AG04449 (cell line): ENCODE data around the gene TMEM208.
A peak's percentile ranks its signal among the peaks of the same experiment; 100 is the strongest.

Experiments
- CTCF ChIA-PET: fragments of 350-600 bp; formaldehyde crosslinking; extraction: SDS; loops from one replicate; lab custom pipeline; 2021; ENCODE audit warnings: antibody characterized with exemption; lab: Yijun Ruan, JAX
- POLR2A ChIA-PET: fragments of 400-600, 350-600 bp; formaldehyde crosslinking; extraction: SDS; loops from one replicate; lab custom pipeline; 2020; ENCODE audit warnings: antibody characterized with exemption, inconsistent platforms; lab: Yijun Ruan, JAX
- DNase-seq: peaks from one replicate; pipeline ENCODE4 v3.0.0-alpha.2; 2010; ENCODE audit warnings: low read depth, low spot score
- H3K4me3 ChIP-seq: 2 replicates; pipeline ENCODE4 v1.5.1; 2011; ENCODE audit warnings: low read depth, mild to moderate bottlenecking, control low read depth, low read length
- CTCF ChIP-seq: IDR thresholded peaks from one replicate; pipeline ENCODE4 v1.5.1; 2011; ENCODE audit warnings: mild to moderate bottlenecking, moderate library complexity, low read length, control low read depth, inconsistent platforms; ENCODE audit not compliant: insufficient read depth; ENCODE audit errors: missing control alignments

Gene TMEM208

GRCh38 chr16:67257486-67258160, 30.7 kb downstream of the TMEM208 start:
- CTCF ChIA-PET = interaction anchor here (0.7 to 5.4 kb wide), 9 partner anchors 8 to 225 kb away, joined by 3 to 66 read pairs (median 4); partner anchors contain the start of genes FHOD1, SLC9A5 and ZDHHC1
- no peak for TF ChIP-seq CTCF
- no peak for DNase-seq
- POLR2A ChIA-PET = interaction anchor here (1.0 kb wide), 1 partner anchor 19 kb away, joined by 4 read pairs; no protein-coding TSS in a partner anchor
- H3K4me3 ChIP-seq = no peak overlapping the region

- H3K4me3 ChIP-seq = no peak overlapping the region
- ChIA-PET POLR2A (interaction anchor here (1.0 to 1.3 kb wide), 3 partner anchors 11 to 27 kb away, joined by 3 to 4 read pairs (median 3); partner anchors contain the start of gene FHOD1), CTCF (interaction anchor here (0.6 to 5.4 kb wide), 11 partner anchors 8 to 223 kb away, joined by 3 to 66 read pairs (median 4); partner anchors contain the start of genes FHOD1, SLC9A5 and ZDHHC1)
- no peak for DNase-seq
- TF ChIP-seq CTCF = no peak
These were observed 31.4 kb downstream of the TMEM208 start for GRCh38 chr16:67258161-67258835.

- H3K4me3 ChIP-seq = no peak overlapping the region
- TF ChIP-seq CTCF = no peak
- no peak for DNase-seq
- ChIA-PET CTCF (interaction anchor here (0.9 to 5.5 kb wide), 24 partner anchors 10 to 255 kb away, joined by 3 to 66 read pairs (median 7); partner anchors contain the start of genes FHOD1, HSD11B2, SLC9A5 and TMEM208), POLR2A (interaction anchor here (1.1 to 1.3 kb wide), 2 partner anchors 12 to 18 kb away, joined by 3 to 4 read pairs; partner anchors contain the start of gene FHOD1)
These were observed 32.8 kb downstream of the TMEM208 start for GRCh38 chr16:67259705-67260104.

GRCh38 chr16:67260426-67261063, 33.6 kb downstream of the TMEM208 start:
- TF ChIP-seq CTCF = peak; percentile 77
- H3K4me3 ChIP-seq = no peak overlapping the region
- CTCF ChIA-PET = interaction anchor here (0.5 to 5.5 kb wide), 56 partner anchors 10 to 785 kb away, joined by 3 to 66 read pairs (median 4); partner anchors contain the start of genes FHOD1, HSD11B2, KCTD19 and LRRC36
- DNase-seq = peak; percentile 19
- POLR2A ChIA-PET = interaction anchor here (0.6 to 1.2 kb wide), 4 partner anchors 13 to 233 kb away, joined by 3 to 6 read pairs (median 4); partner anchors contain the start of genes FHOD1 and SLC9A5

- DNase-seq = no peak
- no peak overlapping the region for H3K4me3 ChIP-seq
- POLR2A ChIA-PET = no interaction called here
- TF ChIP-seq CTCF = no peak
- CTCF ChIA-PET = interaction anchor here (1.0 to 5.5 kb wide), 6 partner anchors 14 to 163 kb away, joined by 3 to 46 read pairs (median 4); partner anchors contain the start of gene SLC9A5
These were observed 36.3 kb downstream of the TMEM208 start for GRCh38 chr16:67263201-67263600.
